HG02588 (cell line): ENCODE measurements around the gene IVD.

ENCODE experiments used
- ATAC-seq: cut with Tn5 transposase; IDR thresholded peaks from one replicate; pipeline ENCODE4 v1.9.1; 2021; ENCODE audit warnings: mild to moderate bottlenecking, moderate library complexity; ENCODE audit not compliant: unreplicated experiment

IVD gene

DNA sequence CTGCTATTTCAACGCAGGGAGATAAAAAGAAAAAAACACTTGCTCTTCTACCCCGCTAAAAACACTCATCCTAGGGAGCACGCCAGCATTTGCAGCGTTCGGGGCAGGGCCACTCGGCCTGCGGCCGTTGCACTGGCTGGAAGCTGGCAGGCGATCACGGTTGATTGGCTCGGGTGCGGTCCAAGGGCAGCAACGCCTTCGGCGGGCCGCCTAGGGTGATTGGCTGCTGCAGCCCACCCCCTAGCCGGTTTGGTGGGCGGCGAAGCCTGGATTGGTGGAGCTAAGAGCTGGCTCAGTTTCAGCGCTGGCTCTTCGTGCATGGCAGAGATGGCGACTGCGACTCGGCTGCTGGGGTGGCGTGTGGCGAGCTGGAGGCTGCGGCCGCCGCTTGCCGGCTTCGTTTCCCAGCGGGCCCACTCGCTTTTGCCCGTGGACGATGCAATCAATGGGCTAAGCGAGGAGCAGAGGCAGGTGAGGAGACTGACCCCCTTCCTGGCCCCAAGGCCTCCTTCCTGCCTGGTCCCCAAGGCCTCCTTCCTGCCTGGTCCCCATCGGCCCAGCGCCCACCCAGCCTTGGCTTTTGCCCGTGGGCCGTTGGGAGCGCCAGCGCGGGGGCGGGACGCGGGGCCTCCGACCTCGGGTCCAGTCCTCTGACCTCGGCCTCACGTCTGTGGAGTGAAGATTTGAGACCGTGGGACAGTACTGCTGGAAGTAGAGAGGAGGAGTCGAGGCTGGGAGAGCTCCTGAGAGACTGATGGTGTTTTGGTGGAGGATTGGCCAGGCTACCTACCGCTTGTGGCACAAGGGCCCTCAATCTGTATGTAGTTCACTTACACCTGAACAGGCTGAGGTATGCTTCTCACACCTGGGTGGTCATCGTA is at the start of gene IVD:
IVD (plus strand) TSS at position 295 of the 881 bp plus-strand sequence; CDS start at position 328, 33 bp downstream.
- ATAC-seq = peak; percentile 87

DNA sequence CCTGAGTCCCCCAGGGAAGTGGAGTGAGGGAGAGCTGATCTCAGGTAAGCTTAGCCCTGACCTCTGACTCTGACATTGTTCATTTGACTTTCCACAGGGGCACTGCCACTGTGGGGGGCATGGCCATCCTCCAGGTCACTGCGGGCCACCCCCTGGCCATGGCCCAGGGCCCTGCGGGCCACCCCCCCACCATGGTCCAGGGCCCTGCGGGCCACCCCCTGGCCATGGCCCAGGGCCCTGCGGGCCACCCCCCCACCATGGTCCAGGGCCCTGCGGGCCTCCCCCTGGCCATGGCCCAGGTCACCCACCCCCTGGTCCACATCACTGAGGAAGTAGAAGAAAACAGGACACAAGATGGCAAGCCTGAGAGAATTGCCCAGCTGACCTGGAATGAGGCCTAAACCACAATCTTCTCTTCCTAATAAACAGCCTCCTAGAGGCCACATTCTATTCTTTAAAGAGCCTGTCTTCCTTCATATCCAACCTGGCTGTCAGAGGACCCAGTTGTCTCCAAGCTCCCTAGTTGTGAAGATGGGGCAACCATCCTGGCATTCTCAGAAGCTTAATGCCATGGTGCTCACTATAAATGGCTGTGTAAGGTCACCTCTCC is 49.5 kb upstream of the IVD start:
- ATAC-seq = no peak

DNA sequence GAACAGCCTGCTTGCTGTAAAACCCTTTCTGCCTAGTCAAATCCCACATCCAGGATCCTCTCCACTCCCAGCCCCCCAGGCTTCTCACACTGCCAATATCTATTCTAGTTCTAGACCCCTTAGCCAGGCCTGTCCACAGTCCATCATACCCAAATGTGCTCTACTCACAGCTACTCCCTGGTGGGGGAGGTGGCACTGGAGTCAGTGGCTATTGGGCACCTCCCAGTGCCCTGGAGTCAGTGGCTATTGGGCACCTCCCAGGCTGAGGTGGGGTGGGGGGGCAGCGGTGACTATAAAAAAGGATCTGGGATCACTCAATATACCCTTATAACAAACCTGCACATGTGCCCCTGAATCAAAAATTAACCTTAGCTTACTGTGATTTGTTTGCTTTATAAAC is 48.3 kb upstream of the IVD start:
- ATAC-seq = no peak

DNA sequence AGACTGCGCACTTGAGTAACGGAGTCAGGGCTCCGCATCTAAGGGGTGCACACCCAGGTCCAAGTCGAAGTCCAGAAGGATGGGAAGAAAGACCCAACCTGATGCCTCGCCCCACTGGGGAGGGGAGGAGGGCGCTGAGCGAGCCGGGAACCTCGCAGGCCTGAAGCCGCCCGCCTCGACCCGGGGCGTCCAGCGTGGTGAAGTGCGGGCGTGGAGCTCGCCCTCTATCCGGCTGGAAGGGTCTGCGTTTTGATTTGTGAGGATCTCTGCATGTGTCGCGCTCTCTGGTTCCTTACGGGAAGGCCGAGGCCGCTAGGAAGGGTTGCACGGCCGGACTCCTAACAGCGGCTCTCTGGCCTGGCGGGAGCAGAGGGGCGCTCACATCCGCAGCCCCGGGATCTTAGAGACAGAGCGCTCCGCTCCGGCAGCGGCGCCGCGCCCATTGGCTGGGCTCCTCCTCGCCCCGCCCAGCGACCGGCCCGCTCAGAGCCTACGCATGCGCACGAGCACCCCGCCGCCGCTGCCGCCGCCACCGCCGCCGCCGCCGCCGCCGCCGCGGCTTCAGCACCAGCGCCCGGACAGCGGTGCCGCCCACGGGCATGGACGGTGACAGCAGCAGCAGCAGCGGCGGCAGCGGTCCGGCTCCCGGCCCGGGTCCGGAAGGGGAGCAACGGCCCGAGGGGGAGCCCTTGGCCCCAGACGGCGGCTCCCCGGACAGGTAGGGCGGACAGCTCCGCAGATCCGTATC is 47.7 kb upstream of the IVD start, which contains the start of gene DISP2:
DISP2 (plus strand) TSS at position 497 of the 748 bp plus-strand sequence; CDS start at position 600, 103 bp downstream.
- peak; percentile 73 for ATAC-seq

DNA sequence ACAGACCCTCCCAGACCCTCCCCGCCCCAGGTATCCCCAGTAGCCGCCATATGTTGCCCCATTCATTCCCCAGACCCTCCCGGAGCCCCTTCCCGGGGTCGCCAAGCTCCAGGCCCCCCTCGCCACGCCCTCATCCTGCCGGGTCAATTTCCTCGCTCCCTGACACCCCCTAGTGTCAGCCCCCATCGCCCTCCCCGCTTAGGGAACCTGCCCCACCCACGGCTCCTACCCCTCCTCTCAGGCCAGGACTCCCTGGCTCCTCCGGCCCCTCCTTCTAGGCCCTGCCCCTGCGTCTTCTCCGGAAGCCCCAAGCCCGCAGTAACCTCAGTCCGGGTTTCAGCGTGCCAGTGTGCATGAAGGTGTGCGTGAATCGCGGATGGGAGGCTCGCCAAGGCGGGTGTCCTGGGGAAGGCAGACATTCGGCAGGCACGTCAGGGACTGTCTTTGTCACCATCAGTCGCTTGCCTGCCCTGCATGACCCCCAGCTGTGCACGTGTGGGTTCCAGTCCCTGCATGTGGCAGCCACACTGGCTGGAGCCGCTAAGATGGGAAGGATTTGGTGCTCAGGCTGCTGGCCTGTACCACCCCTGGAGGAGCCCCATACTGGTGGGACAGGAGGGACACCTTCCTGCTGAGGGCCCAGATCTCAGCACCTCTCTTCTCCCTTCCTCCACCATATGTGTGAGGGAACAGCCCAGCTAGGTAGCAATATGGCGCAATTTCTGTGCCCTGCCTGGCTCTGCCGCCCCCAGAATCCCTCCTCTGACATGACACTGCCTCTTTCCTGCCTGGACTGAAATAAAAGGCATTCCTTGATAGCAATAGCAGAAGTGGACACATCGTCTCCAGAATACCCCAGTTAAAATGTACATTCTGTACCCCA is 46.9 kb upstream of the IVD start:
- peak; percentile 12 for ATAC-seq

DNA sequence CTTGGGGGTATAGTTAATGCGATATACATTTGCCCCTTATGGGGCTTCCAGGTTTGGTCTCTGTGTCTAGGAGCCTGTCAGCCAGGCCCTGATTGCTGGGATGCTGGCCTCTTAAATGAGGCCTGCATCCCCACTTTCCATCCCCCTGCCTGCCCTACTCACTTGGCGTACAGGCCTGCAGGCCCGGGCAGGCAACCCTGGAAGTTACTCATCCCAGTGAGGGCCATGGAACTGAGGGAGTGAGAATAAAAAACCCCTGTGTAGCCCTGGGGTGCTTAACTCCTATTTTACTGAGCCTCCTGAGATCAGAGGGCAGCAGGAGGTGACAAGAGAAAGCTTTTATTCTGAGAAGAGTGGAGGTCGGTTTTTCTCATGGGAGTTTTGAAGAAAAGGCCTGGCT is 45.6 kb upstream of the IVD start:
- ATAC-seq = no peak

DNA sequence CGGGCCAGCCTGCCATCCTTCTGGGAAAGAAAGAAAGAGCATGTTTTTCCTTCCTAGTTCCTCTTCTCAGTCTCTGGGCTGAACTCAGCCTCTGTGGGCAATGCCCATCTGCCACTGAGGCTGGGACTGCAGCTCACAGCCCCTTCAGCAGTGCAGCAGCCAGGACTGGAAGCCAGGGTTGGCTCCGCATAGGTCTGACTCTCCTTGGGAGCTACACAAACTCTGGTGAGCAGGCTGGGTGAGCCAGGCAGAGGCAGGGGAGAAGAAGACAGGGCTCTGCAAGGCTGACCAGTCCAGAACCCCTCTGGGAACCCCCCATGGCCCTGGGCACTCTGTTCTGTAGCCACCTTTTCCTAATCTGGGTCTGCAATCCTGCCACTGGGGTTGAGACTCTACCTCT is 44.0 kb upstream of the IVD start:
- no peak for ATAC-seq

DNA sequence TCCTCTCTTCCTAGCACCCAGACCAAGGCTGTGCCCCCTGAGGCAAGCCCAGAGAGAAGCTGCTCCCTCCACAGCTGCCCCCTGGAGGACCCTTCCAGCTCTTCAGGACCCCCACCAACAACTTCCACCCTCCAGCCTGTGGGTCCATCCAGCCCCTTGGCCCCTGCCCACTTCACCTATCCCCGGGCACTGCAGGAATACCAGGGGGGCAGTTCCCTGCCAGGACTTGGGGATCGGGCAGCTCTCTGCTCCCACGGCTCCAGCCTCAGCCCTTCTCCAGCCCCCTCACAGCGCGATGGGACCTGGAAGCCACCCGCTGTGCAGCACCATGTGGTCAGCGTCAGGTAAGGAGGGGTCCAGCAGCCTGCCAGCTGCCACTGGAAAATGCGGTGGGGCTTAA is 42.0 kb upstream of the IVD start:
- ATAC-seq = no peak

DNA sequence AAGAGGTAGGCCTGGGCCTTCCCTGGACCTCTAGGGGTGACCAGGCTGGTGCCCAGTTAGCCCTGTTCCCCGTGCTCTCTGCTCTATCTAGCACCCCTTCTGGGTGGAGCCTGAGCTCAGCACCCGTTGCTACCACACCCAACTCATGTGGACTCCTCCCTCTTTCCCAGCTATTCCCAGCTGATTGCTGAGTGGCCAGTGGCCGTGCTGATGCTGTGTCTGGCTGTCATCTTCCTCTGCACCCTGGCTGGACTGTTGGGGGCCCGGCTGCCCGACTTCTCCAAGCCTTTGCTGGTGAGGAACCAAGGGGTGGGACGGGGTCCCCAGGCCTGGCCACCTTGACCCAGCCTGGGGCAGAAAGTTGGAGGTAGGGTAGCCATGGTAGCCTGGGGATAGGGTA is 41.3 kb upstream of the IVD start:
- ATAC-seq = no peak

DNA sequence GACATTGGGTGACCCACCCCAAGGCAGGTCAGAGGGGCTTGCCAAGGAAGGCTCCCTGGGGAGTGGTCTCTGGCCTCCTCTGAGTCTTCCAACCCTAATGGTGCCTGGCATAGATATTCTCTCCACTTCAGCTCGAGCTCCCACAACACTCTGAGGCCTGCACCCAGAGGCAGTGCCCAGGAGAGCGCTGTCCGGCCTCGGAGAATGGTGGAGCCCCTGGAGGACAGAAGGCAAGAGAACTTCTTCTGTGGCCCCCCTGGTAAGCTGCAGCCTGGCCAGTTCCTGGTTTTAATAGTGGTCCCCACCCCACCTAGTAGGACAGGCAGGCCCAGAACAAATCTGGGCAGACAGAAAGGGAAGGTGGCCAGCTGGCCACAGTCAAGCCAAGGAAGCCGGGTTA is 40.6 kb upstream of the IVD start:
- no peak for ATAC-seq

DNA sequence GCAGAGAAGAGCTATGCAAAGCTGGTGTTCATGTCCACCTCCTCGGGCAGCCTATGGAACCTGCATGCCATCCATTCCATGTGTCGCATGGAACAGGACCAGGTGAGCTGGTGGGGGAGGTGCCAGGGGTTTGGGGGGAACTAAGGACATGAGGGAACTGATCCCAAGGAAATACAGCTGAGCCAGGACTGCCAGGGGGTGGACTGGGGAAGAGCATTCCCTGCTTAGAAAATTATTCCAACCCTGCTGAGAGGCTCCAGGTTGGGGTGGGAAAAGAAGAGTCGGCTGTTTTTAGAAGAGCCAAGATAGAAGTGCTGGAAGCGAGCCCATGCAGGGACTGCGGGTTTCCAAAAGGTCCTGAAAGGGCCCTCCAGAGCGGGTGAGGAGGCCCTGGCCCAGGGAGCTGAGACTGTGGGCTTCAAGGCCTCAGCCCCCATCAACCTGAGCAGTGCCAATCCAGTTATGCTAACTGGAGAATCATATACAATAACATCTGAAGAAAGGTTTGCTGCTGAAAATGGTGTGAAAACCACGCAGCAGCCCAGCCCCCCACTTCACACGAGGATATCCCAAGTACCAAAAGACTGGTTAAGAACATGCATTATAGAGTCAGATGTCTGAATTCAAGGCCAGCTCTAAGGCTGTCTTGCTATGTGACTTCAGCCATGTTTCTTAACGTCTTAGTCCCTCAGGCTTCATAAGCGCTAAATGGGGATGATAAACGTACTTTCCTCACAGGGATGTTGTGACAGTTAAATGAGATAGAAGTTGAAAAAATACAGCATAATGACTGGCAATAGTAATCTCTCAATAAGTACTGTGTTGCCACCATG is 39.8 kb upstream of the IVD start:
- no peak for ATAC-seq

DNA sequence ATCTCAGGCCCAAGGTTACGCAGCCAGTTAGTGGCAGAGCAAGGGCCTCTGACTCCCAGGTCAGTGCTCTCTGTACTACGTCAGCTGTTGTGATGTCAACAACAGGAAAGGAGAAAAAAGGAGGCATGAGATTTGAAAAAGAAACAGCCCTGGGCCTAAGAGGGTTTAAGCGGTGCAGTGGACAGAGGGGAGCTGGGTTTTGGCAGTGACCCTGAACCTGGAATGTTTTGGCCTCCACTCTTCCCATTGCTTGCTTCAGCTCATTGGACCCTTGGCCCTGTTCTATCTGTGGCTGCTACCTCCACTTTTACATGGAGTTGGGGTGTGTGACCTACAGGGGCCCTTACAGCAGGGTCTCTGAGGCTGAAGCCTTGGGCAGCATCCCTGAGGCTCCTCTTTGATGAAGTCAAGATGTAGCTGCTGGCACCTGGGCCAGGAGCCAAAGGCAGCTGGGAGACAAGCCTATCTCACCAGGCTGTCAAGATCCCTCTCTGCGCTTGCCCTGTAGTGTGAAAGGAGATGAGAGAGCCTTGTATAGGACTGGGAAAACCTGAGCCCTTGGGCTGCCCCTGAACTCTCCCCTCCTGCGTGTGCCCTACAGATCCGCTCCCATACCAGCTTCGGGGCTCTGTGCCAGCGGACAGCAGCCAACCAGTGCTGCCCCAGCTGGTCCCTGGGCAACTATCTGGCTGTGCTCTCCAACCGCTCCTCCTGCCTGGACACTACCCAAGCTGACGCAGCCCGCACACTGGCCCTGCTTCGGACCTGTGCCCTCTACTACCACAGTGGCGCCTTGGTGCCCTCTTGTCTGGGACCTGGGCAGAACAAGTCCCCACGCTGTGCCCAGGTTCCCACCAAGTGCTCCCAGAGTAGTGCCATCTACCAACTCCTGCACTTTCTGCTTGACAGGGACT is 38.9 kb upstream of the IVD start:
- ATAC-seq = no peak

DNA sequence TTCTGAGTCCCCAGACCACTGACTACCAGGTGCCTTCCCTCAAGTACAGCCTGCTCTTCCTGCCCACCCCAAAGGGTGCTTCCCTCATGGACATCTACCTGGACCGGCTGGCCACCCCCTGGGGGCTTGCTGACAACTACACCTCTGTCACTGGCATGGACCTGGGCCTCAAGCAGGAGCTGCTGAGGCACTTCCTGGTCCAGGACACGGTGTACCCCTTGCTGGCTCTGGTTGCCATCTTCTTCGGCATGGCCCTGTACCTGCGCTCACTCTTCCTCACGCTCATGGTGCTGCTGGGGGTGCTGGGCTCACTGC is 38.3 kb upstream of the IVD start:
- no peak for ATAC-seq

DNA sequence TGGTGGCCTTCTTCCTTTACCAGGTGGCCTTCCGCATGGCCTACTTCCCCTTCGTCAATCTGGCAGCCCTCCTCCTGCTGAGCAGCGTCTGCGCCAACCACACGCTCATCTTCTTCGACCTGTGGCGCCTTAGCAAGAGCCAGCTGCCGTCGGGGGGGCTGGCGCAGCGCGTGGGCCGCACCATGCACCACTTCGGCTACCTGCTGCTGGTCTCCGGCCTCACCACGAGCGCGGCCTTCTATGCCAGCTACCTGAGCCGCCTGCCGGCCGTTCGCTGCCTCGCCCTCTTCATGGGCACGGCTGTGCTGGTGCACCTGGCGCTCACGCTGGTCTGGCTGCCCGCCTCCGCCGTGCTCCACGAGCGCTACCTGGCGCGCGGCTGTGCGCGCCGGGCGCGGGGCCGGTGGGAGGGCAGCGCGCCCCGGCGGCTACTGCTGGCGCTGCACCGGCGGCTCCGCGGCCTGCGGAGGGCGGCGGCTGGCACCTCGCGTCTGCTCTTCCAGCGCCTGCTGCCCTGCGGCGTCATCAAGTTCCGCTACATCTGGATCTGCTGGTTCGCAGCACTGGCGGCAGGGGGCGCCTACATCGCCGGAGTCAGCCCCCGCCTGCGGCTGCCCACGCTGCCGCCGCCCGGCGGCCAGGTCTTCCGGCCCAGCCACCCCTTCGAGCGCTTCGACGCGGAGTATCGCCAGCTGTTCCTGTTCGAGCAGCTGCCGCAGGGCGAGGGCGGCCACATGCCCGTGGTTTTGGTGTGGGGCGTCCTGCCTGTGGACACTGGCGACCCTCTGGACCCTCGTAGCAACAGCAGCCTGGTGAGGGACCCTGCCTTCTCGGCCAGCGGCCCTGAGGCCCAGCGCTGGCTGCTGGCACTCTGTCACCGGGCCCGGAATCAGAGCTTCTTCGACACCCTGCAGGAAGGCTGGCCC is 37.6 kb upstream of the IVD start:
- ATAC-seq = peak; percentile 70

DNA sequence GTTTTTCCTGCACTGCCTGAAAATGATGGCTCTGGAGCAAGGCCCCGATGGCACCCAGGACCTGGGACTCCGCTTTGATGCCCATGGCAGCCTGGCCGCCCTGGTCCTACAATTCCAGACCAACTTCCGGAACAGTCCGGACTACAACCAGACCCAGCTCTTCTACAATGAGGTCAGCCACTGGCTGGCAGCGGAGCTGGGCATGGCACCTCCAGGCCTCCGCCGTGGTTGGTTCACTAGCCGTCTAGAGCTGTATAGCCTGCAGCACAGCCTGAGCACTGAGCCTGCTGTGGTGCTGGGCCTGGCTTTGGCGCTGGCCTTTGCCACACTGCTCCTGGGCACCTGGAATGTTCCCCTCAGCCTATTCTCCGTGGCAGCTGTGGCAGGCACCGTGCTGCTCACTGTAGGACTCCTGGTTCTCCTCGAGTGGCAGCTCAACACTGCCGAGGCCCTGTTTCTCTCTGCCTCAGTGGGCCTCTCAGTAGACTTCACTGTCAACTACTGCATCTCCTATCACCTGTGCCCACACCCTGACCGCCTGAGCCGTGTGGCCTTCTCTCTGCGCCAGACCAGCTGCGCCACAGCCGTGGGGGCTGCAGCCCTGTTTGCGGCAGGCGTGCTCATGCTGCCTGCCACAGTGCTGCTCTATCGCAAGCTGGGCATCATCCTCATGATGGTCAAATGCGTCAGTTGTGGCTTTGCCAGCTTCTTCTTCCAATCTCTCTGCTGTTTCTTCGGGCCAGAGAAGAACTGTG is 36.7 kb upstream of the IVD start:
- ATAC-seq = no peak

DNA sequence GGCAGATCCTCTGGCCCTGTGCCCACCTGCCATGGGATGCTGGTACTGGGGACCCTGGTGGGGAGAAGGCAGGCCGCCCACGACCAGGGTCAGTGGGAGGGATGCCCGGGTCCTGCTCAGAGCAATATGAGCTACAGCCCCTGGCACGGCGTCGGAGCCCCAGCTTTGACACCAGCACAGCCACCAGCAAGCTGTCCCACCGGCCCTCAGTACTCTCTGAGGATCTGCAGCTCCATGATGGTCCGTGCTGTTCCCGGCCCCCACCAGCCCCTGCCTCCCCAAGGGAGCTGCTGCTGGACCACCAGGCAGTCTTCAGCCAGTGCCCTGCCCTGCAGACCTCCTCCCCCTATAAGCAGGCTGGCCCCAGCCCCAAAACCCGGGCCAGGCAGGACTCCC is 36.1 kb upstream of the IVD start:
- no peak for ATAC-seq

DNA sequence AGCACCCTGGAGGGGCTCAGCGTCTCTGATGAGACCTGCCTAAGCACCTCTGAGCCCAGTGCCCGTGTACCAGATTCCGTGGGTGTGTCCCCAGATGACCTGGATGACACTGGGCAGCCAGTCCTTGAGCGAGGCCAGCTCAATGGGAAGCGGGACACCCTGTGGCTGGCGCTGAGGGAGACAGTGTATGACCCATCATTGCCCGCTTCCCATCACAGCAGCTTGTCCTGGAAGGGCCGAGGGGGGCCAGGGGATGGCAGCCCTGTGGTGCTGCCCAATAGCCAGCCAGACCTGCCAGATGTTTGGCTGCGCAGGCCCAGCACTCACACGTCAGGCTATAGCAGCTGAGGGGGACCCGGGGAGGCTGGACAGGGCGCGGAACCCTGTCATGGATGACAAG is 35.6 kb upstream of the IVD start:
- no peak for ATAC-seq
